ES-I3 (cell line): ENCODE measurements around the gene GNG14.
"Not testable (repeated sequence)": the region's sequence is repeated elsewhere in the genome, so short reads cannot be mapped to it uniquely, and the experiment has no call there.

Source experiments
- H3K36me3 ChIP-seq: 2 replicates; pipeline ENCODE4 v1.6.1; 2013; ENCODE audit warnings: mild to moderate bottlenecking, low read length, control low read depth, moderate library complexity; ENCODE audit not compliant: insufficient read depth
- H3K4me1 ChIP-seq: 2 replicates; pipeline ENCODE4 v1.6.1; 2013; ENCODE audit warnings: mild to moderate bottlenecking, control low read depth, low read length; ENCODE audit not compliant: insufficient read depth
- H3K9ac ChIP-seq: 2 replicates; pipeline ENCODE4 v1.6.1; 2013; ENCODE audit warnings: low read depth, mild to moderate bottlenecking, low read length, moderate library complexity
- H3K9me3 ChIP-seq: 2 replicates; pipeline ENCODE4 v1.6.1; 2013; ENCODE audit warnings: mild to moderate bottlenecking, low read length, moderate library complexity; ENCODE audit not compliant: control insufficient read depth, insufficient read depth

GNG14 gene

DNA sequence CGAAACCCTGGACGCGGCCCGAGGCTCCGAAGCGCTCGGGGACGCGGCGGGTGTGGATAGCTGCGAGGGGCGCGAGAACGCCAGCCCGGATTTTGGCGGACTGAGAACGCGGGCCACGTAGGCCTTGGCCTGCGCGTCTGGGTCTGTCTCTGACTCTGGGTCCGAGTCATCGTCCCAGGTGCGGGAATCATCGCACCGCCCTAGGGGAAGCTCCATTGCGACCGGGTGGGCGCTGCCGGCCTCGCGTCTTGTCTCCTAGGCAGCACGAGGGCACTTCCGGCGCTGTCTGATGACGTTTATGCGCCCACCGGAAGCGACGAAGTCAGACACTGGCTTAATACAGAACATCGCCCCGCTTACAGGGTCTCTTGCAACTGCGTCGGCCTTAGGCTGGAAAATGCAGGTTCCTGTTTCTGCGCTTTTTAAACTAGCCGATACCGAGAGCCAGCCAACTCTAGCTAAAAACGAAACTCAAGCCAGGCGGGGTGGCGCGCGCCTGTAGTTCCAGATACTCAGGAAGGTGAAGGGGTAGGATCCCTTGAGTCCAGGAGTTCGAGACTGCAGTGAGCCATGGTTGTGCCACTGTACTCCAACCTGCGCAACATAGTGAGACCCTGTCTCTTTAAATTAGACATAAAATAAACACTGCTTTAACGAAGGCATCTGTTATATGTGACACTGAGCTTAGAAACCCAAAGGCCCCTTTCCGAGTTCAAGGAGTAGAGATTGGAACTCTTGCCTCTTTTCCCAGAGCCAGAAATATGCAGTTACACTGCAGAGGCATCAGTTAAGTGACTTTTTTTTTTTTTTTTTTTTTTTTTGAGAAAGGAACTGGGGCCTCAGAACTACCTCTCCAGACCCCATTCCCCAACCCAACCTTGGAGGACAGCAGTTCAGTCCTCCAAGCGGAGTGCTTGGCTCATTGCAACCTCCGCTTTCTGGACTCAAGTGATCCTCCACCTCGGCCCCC lies 8.9 kb downstream of the GNG14 start, which contains the start of gene FBXW9:
Gene FBXW9, minus strand, starts transcription at position 266 of the 970 bp plus-strand sequence. Its CDS starts 50 bp downstream, at position 216.
- Histone ChIP-seq H3K4me1 (no peaks in the 10 kb centered on the region), H3K9me3 (no peaks in the 10 kb centered on the region), H3K36me3 (0 out of 2 replicates have a peak, but pooled peaks cover 5% of the 10 kb centered on the region), H3K9ac (peak within 1 kb of the TSS; percentile 95)

DNA sequence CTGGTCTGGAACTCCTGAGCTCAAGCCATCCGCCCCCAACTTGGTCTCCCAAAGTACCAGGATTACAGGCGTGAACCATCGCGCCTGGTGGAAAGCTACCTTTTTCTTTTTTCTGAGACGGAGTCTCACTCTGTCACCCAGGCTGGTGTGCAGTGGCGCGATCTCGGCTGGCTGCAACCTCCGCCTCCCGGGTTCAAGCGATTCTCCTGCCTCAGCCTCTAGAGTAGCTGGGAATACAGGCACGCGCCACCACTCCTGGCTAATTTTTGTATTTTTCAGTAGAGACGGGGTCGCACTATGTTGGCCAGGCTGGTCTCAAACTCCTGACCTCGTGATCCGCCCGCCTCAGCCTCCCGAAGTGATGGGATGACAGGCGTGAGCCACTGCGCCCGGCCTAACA lies 9.6 kb downstream of the GNG14 start:
- not testable (repeated sequence) for H3K36me3 ChIP-seq, H3K9ac ChIP-seq, H3K4me1 ChIP-seq, H3K9me3 ChIP-seq

DNA sequence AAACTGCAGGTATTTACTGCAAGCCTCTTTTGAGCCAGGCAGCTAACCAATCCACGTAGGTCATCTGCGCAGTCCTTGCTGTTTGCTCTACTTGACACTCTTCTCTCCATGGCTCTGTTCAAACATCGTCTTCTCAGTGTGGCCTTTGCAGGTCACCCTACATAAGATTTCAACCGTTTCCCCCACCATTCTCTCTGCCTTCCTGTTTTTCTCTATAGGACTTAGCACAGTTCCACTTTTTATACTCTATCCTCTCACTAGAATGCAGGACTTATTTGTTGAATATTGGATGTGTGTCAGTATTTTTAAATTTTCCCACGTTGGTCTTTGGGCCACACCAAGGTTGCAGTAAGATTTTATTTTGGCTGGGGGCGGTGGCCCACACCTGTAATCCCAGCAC lies 10.3 kb downstream of the GNG14 start:
- Histone ChIP-seq H3K9me3 (no peaks in the 10 kb centered on the region), H3K36me3 (peaks cover 10% of the 10 kb centered on the region; the same call in 1 of the 2 replicates), H3K4me1 (no peaks in the 10 kb centered on the region), H3K9ac (no peak overlapping the region)

DNA sequence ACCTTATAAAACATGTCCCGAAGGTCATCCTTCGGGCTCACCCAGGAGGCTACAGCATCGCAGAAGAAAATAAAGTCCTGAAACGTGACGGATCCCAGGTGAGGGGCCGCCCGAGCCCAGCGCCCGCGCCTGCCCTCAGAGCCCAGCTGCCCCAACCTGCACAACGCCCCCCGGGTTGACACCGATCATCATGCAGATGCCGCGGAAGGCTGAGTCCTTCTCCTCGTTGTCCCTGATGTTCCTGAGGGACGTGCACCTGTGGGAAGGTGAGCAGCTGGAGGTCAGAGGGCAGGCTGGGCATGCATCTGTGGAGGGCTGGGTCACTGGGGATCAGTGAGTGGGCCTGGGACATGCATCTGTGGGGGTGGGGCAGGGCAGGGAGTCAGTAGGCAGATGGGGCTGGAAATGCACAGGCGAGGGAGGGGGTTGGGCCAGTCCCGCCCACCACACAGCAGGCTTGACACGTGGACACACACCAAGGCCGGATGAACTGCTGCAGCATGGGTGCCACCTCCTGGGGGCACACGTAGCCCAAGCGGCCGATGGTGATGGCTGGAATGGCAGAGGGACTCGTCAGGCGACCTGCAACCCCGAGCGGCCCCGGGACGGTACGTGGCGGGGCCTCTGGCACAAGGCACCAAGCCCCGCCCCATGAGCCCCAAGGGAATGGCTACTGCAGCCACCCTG lies 13.9 kb downstream of the GNG14 start:
- H3K9ac ChIP-seq: no peak overlapping the region
- H3K36me3 ChIP-seq: peaks cover 12% of the 10 kb centered on the region
- H3K4me1 ChIP-seq: no peaks in the 10 kb centered on the region
- no peaks in the 10 kb centered on the region for H3K9me3 ChIP-seq

DNA sequence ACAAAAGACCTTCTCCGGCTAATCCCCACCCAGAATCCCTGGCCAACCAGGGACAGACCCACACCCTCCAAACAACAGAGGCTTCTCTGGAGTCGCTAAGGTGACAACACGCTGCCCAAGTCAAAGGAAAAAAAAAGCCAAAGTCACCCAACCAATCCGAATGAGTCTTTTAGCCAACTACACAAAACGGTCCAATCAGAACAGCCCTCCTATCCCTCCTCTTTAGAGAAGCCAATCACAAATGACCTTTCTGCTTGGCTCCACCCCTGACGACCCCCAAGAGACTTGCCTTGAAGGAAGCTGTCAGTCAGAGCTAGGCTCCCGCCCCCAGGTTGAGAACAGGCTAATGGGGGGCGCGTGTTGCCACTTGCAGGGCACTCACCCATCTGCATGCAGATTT lies 15.2 kb downstream of the GNG14 start:
- Histone ChIP-seq H3K4me1 (no peaks in the 10 kb centered on the region), H3K36me3 (peaks cover 12% of the 10 kb centered on the region), H3K9ac (no peak overlapping the region), H3K9me3 (no peaks in the 10 kb centered on the region)

DNA sequence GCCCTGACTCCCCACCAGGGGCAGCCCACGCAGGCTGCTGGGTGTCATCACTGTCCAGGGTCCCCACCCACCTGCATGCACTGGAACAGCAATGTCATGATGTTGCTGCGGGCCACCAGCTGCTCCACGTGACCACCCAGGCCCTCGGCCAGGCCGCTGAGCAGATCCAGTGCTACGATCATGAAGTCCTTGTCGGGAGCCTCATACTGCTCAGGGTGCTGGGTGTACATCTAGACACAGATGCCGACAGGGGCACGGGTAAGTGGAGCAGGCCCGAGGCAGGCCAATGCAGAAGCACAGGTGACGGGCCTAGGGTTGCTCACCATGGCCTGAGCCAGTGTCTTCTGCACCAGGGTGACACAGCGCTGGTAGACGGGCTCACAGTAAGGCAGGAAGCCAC lies 17.4 kb downstream of the GNG14 start:
- Histone ChIP-seq H3K36me3 (peaks cover 12% of the 10 kb centered on the region), H3K9me3 (no peaks in the 10 kb centered on the region), H3K9ac (no peak overlapping the region), H3K4me1 (no peaks in the 10 kb centered on the region)

DNA sequence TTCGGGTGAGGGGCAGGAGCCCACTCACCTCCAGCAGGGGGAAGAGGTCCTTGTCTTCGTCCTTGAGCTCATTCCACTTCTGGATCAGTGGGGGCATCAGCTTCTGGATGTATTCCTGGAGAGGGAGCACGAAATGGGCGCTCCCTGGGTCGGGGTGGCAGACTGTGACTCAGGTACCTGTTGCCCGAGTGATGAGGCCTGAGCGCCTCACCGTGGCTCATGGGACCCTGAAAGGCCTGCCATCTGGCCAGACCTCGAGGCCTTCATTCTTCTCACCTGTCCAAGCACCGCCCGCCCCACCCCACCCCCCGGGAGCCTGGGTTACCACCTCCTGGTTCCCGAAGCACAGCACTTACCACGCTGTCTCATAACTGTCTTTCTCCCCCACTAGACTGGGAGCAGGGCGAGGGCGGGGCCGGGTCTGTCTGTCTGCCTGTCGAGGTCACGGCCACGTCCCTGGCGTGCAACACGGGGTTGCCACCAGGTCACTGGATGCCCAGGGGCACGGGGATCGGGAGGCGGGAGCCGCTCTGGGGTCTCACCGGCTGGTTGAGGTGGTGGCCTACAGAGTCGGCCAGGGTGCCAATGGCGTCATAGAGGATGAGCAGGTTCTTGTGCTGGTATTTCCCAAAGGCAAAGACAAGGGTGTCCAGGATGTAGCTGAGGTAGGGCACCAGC lies 18.0 kb downstream of the GNG14 start:
- no peak overlapping the region for H3K9ac ChIP-seq
- H3K9me3 ChIP-seq: no peaks in the 10 kb centered on the region
- H3K4me1 ChIP-seq: no peaks in the 10 kb centered on the region
- H3K36me3 ChIP-seq: peaks cover 17% of the 10 kb centered on the region

DNA sequence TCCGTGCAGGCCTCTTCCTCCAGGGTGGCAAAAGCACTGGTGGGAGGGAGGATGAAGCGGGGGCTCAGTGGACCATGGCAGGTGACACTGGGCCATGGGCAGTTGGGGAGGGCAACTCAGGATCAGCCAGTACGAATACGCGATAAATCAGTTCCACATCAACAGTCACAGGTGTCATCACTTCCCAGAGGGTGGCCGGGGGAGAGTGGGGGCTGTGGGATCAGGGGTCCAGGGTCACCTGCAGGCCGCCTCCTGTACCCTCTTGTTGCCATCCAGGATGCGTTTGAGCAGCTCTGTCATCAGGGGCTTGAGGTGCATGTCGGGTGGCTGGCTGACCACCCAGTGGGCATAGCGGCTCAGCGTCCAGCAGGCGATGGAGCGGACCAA lies 18.5 kb downstream of the GNG14 start:
- H3K9ac ChIP-seq: no peak overlapping the region
- H3K36me3 ChIP-seq: peaks cover 20% of the 10 kb centered on the region
- no peaks in the 10 kb centered on the region for H3K9me3 ChIP-seq
- H3K4me1 ChIP-seq: no peaks in the 10 kb centered on the region

DNA sequence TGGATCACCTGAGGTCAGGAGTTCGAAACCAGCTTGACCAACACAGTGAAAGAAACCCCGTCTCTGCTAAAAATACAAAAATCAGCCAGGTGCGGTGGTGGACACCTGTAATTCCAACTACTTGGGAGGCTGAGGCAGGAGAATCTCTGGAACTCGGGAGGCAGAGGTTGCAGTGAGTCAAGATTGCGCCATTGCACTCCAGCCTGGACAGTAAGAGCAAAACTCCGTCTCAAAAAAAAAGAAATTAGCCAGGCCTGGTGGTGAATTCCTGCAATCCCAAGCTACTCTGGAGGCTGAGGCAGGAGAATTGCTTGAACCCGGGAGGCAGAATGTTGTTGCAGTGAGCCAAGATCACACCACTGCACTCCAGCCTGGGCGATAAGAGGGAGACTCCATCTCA lies 20.8 kb downstream of the GNG14 start:
- no peaks in the 10 kb centered on the region for H3K4me1 ChIP-seq
- peaks cover 20% of the 10 kb centered on the region for H3K36me3 ChIP-seq
- H3K9me3 ChIP-seq: no peaks in the 10 kb centered on the region
- H3K9ac ChIP-seq: no peak overlapping the region

DNA sequence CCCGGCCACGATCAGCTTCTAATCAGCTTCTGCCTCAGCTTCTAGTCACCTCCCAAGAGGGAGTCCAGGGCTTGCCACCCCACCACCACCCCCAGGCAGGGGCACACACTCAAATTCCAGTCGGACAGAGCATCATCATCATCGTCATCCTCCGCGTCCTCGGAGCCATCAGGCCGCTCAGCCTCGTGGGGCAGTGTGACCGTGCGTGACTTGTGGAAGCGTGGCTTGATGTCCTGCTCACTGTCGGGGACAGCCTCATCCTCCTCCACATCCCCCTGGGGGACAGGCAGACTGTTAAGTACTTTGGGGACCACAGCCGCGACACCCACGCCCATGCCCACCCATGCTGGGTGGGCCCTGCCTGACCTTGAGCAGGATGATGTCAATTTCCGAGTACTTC lies 23.4 kb downstream of the GNG14 start:
- peaks cover 25% of the 10 kb centered on the region for H3K36me3 ChIP-seq
- H3K4me1 ChIP-seq: no peaks in the 10 kb centered on the region
- no peaks in the 10 kb centered on the region for H3K9me3 ChIP-seq
- H3K9ac ChIP-seq: no peak overlapping the region

DNA sequence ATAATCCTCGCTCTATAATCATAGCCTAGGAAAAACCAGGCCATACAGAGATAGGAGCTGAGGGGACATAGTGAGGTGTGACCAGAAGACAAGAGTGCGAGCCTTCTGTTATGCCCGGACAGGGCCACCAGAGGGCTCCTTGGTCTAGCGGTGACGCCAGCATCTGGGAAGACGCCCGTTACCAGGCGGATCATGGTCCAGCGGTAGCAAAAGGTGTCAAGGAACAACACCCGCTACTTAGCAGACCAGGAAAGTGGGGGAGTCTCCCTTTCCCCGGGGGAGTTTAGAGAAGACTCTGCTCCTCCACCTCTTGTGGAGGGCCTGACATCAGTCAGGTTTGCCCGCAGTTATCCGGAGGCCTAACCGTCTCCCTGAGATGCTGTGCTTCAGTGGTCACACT lies 24.3 kb downstream of the GNG14 start:
- H3K9me3 ChIP-seq, H3K4me1 ChIP-seq, H3K9ac ChIP-seq: not testable (repeated sequence)
- H3K36me3 ChIP-seq: peaks cover 31% of the 10 kb centered on the region

DNA sequence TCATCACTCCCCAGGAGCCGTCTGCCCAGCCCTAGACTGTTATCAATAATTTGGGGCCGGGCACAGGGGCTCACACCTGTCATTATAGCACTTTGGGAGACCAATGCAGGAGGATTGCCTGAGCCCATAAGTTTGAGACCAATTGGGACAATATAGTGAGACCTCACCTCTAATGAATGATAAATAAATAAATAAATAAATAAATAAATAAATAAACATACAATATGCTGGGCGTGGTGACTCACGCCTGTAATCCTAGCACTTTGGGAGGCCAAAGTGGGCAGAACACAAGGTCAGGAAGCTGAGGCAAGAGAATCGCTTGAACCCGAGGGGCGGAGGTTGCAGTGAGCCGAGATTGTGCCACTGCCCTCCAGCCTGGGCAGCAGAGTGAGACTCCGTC lies 25.5 kb downstream of the GNG14 start:
- not testable (repeated sequence) for H3K9me3 ChIP-seq
- H3K36me3 ChIP-seq: peaks cover 31% of the 10 kb centered on the region

DNA sequence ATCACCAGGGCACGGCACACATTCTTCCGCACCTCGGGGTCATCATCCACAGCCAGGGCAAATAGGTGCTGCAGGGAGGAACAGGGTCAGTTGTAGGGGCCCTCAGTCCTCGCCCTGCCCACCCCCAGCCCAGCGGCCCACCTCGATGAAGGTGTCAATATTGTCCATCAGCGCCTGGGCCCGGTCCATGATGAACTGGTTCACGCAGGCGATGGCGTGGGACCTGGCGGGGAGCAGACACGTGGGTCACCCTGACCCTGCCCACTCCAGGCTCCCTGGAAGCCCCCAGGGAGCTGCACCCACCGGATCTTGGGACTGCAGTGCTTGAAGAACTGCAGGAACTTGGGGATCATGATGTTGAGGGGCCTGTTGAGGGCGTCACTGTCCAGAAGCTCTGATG lies 27.3 kb downstream of the GNG14 start:
- Histone ChIP-seq H3K4me1 (peaks cover under 1% of the 10 kb centered on the region; the same call in 1 of the 2 replicates), H3K9ac (no peak overlapping the region), H3K9me3 (no peaks in the 10 kb centered on the region), H3K36me3 (peaks cover 33% of the 10 kb centered on the region)

More for the DNA sequence above, 25.5 kb downstream of the GNG14 start:
- H3K9ac ChIP-seq, H3K4me1 ChIP-seq: not testable (repeated sequence)

DNA sequence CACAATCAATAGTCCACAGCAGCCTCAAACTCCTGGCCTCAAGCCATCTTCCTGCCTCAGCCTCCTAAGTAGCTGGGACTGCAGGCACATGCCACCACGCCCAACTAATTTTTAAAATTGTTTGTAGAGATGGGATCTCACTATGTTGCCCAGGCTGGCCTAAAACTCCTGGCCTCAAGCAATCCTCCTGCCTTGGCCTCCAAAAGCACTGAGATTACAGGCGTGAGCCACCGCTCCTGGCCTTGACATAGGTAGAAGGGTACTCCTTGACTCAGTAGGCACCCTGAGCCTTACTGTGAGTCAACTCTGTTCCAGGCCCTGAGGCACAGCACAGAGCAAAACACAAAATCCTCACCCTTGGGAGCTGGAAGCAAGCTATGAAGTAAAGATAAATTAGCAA lies 28.1 kb downstream of the GNG14 start:
- peaks cover 27% of the 10 kb centered on the region for H3K36me3 ChIP-seq
- H3K9ac ChIP-seq: no peak overlapping the region

More for the DNA sequence above, 28.1 kb downstream of the GNG14 start:
- H3K4me1 ChIP-seq: peaks cover 4% of the 10 kb centered on the region; the same call in 1 of the 2 replicates
- no peaks in the 10 kb centered on the region for H3K9me3 ChIP-seq
